HG02970 (cell line): Measurements from ENCODE around the gene OR1F1.
"Not testable (repeated sequence)": the region's sequence is repeated elsewhere in the genome, so short reads cannot be mapped to it uniquely, and the experiment has no call there.

Experiments used
- ATAC-seq: cut with Tn5 transposase; IDR thresholded peaks from one replicate; pipeline ENCODE4 v1.9.1; 2021; ENCODE audit warnings: mild to moderate bottlenecking, moderate library complexity, moderate number of reproducible peaks; ENCODE audit not compliant: unreplicated experiment, low FRiP score

Gene OR1F1

GRCh38 chr16:3171855-3172593 lies 16.0 kb upstream of the OR1F1 start:
- no peak for ATAC-seq

DNA sequence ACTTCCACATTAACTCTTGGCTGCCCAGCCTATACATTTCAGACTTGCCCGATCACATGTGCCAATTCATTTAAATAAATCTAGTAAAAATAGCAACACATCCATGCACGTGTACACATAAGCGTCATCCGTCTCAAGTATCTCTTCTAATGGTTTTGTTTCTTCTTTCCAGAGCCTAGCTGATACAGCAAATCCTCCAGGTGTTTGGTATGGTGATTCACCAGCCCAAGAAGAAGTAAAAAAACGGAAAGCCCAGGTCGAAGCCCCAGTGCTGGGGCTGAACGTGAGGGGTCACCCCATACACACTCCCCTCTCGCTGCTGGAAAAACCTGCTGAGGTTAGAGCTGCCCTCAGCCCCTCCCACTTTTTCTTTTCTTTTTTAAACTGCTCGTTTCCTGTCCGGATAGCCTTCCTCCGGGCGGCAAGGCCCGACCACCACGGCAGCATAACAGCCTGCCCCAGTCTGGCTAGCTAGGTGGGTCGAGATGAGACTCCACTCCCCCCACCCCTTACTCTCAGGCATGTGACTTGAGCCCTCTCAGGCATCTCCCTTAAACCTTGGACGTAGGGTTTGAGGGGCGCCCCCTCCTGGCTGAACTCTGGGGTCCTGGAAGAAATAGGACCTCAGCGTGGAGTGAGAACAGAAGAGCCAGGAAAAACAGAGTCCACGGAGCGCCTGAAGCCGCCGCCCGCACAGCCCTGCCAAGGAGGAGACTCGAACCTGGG lies 13.9 kb upstream of the OR1F1 start:
- no peak for ATAC-seq

GRCh38 chr16:3174618-3175148 lies 13.3 kb upstream of the OR1F1 start:
- no peak for ATAC-seq

GRCh38 chr16:3175157-3176093 lies 12.6 kb upstream of the OR1F1 start:
- no peak for ATAC-seq

- no peak for ATAC-seq
Observed at GRCh38 chr16:3179651-3180050, 8.4 kb upstream of the OR1F1 start.

GRCh38 chr16:3180445-3180878 lies 7.5 kb upstream of the OR1F1 start:
- ATAC-seq, result no peak

- not testable (repeated sequence) for ATAC-seq
Observed at GRCh38 chr16:3182293-3182607, 5.8 kb upstream of the OR1F1 start.

DNA sequence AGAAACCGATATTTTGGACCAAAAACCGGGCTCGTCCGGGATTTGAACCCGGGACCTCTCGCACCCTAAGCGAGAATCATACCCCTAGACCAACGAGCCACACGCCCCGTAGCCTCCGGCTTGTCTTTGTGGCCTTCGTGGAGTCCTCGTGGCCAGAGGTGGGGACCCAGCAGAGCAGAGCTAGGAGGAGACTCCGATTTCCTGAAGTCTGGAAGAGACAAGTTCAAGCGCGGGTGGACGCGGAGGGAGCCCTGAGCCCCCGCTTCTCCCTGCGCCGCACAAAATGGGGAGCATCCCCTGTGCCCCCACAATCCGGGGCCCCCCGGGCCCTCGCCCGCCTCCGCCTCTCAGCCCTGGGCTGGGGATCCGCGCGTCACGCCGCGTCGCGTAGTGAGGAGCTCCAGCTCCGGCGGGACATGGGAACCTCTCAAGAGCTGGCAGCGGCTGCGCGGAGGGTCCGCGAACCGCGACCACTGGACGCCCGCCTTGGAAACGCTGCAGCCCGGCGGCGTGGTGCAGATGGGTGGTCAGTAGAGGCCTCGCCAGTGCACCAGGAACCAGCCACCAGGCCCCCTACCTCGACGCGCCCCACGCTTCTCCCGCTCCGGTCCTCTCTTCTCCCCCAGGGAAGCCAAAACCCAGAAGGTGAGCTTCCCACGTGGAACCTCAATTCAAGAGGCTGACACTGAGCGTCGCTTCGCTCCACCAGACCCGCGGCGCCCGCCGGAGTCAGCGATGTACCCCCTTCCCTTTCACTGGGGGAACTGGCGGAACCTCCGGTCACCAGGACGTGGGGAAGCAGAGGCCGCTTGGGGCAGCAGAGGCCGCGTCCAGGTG lies 5.2 kb upstream of the OR1F1 start:
- ATAC-seq, result no peak

DNA sequence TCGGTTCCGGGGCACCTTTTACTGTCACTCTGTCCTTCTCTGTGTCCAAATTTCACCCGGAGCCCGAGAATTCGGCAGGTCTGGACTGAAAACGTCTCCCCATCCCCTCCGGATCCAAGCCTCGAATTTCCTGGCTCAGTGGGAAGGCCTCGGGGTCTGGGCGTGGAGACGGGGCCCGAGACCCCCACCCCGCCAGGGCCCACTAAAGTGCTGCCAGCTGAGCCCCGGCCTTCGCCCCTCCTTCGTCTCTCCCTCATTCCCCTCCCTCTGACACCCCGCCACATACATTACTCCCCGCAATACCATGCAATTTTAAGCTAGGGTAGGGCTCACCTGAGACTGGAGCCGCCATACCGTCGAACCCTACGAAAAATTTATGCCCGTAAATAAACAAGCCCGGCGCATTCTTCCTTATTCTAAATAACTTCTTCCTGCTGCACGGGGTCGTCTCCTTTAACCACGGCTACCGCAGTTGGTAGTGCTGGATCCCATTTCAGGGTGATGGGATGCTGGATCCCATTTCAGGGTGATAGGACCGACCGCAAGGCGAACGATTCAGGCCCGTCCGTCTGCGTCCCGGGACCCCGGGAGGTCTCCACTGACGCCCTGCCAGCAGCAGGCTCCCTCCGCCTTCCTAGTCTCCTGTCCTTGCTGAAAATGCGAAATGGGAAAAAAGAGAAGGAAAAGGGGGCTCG lies 4.4 kb upstream of the OR1F1 start:
- ATAC-seq, result no peak

- no peak for ATAC-seq
Observed at GRCh38 chr16:3186946-3187690, 886 bp upstream of the OR1F1 start.

DNA sequence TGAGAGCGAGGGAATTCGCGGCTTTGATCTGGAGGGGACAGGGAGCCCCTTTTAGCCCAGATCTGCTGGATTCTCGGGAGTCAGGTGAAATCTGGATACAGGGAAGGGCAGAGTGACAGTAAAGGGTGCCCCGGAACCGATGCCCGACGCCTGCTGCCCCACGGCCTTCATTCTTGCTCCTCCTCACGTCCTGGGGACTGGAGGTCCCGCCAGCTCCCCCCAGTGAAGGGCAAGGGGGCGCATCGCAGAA lies 596 bp downstream of the OR1F1 start:
- no peak for ATAC-seq

GRCh38 chr16:3188925-3189825 lies 1.2 kb downstream of the OR1F1 start:
- ATAC-seq, result no peak

- ATAC-seq, result no peak
Observed at GRCh38 chr16:3189869-3190268, 1.9 kb downstream of the OR1F1 start.

DNA sequence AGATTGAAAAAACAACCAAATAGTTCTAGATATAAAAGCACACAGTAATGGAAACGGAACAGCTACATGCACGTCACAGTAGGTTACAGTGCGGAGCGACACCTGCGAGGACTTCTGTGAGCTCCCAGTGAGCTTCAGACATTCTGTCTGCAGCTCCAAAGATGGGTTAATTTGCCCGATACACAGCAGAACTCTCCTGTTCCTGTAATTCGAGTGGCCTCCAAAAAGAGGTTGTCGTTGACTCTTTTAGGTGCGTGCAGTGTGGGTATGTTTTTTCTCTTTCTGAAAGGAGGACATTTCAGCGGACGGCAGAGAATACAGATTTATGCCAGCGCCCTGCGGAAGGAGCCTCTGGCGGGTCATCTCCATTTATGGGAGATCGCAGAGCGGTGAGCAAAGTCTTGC lies 2.9 kb downstream of the OR1F1 start:
- no peak for ATAC-seq

DNA sequence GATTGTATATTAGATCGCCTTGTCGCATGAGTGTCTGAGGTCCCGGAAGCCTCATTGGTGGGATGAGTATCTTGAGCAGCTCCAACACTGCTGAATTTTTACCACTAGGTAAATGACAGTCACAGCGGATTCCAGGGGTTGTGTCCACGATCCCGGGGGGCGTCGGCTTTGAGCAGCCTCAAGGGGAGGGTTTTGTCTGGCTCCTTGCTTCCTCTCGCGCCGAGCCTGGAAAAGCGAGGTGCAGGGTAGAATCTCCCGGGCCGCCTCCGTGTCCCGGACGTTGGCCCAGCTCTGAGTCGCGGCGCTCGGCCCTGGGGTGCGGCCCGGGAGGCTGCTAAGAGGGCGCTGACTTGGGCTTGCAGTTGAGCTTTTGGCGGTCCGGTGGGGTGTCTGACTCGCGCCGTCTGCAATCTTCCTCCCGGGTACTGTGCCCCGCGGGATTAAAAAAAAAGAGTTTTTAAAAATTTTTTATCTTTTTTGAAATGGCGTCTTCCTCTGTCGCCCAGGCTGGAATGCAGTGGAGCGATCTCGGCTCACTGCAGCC lies 4.5 kb downstream of the OR1F1 start:
- no peak for ATAC-seq

DNA sequence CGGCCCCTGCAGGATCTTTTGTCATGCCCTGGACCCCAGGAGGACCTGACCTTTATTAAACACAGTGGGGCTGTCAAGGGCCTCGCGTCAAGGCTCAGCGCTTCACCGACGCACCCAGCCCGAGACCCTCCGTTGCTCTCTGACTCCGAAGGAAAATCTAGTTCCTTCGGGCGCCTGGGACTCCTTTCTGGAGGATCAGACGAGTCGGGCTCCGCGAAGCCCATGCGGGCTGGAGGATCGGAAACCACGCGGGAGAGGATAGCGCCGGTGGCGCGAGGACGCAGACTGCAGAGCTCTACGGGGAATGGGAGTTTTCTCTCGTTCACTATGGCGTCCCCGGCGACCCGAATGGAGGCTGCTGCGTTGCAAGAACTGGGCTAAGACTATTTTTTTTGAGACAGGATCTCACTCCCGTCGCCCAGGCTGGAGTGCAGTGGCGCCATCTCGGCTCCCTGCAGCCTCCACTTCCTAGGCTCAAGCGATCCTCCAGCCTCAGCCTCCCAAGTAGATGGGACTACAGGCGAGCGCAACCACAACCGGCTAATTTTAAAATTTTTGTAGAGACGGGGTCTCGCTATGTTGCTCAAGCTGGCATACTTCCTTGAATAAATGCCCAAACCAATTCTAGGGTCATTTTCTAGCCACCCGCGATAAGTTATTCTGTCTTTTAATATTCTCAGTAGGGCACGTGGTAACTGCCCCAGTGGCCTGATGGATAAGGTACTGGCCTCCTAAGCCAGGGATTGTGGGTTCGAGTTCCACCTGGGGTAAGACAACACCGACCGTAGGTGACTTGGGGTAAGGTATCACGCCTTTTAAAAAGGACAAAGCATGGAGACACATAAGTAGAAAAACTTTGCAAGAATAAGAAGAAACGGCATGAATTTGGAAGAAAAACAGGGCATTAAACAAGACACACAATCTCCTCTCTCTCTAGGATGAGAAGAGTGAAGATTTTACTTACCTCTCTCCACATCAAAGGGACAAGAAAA lies 5.5 kb downstream of the OR1F1 start:
- ATAC-seq, result no peak

- no peak for ATAC-seq
Observed at GRCh38 chr16:3194792-3195191, 6.8 kb downstream of the OR1F1 start.
